Epithelial cell of proximal tubule (primary cell): ENCODE results near the gene PHACTR1. TPM values are rescaled to one million over a fixed set of nuclear protein-coding genes. Genes with fewer than 3 reads are reported as not detected.

Experiments
- DNase-seq: peaks from one replicate; pipeline ENCODE4 v3.0.0-alpha.2; 2011; ENCODE audit warnings: low read depth
- H3K4me3 ChIP-seq: 2 replicates; pipeline ENCODE4 v1.5.1; 2011; ENCODE audit warnings: low read depth, mild to moderate bottlenecking, low read length
- total RNA-seq: library from RNA; depleted of rRNA; stranded (reverse); fragments of >200 nt; gene quantifications from 2 replicates; pipeline ENCODE4 v1.2.3, GENCODE V29; 2015
- TF ChIP-seq, protein P1 (sequence below): conservative IDR thresholded peaks from 2 replicates; pipeline ENCODE4 v1.5.1; 2012; ENCODE audit warnings: low read depth, mild to moderate bottlenecking, low read length

The PHACTR1 gene
- total RNA-seq, 1 donor from 2014 or later: 0.98 TPM

DNA sequence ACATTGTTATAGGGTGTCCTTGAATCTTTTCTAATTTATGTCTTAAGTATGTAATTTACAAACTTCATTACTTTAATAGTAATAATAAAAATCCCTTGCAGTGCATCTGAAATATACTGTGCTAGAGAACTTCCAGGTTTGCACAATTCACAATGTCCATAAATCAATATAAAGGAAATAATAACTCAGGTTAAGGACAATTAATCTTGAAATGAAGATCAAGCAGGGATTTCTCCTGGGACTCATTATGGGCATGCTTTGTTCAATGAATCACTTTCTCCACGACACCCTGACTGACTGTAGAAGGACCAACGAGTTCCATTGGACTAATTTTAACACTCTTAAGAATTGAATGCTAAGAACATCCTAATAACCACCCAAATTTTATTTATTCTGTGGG lies 110.0 kb downstream of the PHACTR1 start:
- no peak for DNase-seq
- TF ChIP-seq, protein P1, sequence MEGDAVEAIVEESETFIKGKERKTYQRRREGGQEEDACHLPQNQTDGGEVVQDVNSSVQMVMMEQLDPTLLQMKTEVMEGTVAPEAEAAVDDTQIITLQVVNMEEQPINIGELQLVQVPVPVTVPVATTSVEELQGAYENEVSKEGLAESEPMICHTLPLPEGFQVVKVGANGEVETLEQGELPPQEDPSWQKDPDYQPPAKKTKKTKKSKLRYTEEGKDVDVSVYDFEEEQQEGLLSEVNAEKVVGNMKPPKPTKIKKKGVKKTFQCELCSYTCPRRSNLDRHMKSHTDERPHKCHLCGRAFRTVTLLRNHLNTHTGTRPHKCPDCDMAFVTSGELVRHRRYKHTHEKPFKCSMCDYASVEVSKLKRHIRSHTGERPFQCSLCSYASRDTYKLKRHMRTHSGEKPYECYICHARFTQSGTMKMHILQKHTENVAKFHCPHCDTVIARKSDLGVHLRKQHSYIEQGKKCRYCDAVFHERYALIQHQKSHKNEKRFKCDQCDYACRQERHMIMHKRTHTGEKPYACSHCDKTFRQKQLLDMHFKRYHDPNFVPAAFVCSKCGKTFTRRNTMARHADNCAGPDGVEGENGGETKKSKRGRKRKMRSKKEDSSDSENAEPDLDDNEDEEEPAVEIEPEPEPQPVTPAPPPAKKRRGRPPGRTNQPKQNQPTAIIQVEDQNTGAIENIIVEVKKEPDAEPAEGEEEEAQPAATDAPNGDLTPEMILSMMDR: no peak

DNA sequence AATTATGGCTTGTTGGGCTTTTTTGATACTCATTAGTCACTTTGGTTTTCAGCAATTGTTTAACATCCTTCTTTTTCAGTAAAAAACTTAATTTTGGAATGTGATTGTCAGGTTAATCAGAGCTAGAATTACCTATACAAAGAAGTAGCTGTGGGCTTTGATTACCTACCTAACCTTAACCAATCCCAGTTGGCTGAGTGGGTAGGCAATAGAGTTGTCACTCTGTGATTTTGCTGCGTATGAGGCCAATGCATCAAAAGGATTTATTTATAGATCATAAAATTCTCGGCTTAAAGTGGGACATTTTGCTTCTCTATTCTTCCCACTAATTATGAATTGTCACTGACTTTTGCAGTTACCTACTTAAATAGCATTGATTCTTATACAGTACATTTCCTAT lies 111.4 kb downstream of the PHACTR1 start:
- no peak overlapping the region for H3K4me3 ChIP-seq
- TF ChIP-seq, protein P1: no peak
- DNase-seq: no peak

More for the DNA sequence above, 110.0 kb downstream of the PHACTR1 start:
- H3K4me3 ChIP-seq: no peak overlapping the region

DNA sequence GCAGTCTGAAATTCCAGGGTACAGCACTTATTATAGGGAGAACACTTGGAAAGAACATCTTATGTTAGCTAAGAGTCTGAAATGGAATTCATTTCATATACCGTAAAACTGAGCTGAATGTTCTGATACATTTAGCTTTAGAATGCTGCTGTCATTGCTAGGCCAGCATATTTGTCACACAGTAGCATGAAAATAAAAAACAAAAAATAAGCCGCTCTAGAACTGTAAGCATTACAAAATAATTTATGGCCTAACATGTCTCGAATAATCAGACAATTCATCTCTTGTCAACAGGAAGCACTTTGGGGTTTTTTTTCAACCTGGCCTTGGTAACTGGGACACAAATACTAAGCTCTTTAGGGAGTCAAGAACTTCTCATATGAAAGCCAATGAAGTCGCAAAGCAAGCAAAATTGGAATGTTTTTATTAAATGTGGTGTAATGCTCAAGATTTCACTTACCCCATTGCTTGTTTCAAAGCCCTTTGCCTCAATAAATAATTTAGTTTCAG lies 115.7 kb downstream of the PHACTR1 start:
- TF ChIP-seq, protein P1: no peak
- no peak for DNase-seq
- no peak overlapping the region for H3K4me3 ChIP-seq

DNA sequence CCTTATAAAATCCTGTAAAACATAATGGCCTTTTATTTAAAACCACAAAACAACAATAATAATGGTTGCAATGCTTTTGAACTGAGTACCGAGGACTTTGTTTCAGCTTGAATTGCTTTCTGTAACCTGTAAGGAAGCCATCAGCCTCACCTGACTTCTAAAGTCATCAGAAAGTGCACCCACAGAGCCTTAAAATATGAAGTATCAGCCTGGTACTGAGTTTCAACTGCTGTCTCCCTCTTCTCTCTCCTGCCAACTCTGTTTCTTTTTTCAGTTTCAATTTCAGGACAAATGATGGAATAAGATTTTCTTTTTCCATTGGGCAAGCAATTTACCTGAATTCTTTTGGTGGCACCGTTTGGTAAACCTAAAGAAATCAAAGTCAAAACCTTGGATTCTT lies 119.4 kb downstream of the PHACTR1 start:
- no peak for DNase-seq
- TF ChIP-seq, protein P1: no peak
- H3K4me3 ChIP-seq: no peak overlapping the region

DNA sequence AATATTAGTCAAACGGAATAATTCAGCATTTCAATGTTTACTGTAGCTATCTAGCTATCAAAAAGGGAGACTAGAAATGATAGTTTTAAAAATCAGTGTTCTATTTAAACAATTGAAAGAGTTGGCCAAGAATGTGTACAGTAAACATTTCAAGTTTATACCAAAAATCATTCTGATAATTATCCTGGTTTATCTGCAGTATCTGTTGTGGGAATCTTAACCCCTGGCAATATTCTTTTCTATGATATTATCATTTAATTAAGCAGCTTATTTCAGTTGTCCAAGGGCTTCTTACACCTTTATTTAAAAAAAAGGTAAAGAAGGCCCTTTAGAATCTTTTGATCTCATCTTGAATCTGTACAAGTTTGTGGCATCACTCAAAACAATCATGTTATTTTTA lies 125.1 kb downstream of the PHACTR1 start:
- TF ChIP-seq, protein P1: no peak
- no peak overlapping the region for H3K4me3 ChIP-seq
- no peak for DNase-seq

DNA sequence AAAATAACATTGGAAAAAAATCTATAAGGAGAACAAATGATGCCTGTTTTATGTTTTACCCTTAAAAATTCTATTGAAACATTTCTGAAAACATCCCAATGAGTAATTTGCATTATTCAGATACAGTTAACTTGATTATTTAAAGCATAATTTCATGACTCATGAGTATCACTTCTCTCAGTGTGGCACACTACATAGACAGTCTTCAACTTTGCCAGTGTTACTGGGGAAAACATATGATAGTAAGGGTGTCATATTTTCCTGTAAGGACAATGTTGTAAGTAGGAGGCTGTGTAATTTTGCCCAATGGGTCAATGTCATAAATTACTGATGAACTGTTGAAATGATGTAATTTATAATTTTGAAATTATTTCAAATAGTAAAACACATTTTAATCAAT lies 125.5 kb downstream of the PHACTR1 start:
- TF ChIP-seq, protein P1: no peak
- H3K4me3 ChIP-seq: no peak overlapping the region
- no peak for DNase-seq

DNA sequence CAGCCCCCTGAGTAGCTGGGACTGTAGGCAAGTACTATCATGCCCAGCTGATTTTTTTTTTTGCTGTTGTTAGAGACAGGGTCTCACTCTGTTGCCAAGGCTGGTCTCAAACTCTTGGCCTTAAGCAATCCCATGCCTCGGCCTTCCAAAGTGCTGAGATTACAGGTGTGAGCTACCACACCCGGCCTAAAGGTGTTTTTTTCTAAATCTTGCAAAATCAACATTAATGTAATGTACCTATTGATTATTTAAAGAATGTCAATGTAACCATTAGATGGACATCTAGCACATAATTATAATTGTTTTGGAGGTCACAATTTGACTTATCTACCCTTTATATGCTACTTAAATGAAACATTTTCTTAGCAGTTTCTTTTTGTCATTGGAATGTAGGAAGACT lies 126.1 kb downstream of the PHACTR1 start:
- no peak for DNase-seq
- TF ChIP-seq, protein P1: no peak
- H3K4me3 ChIP-seq: no peak overlapping the region
